Nephron (organoid): ENCODE results near the gene LIN54.
"Not testable (repeated sequence)": the region's sequence is repeated elsewhere in the genome, so short reads cannot be mapped to it uniquely, and the experiment has no call there.

Source experiments
- H3K27ac Mint-ChIP-seq, 3 experiments: 2 replicates each; pipeline ENCODE4 v1.8.0; 2020; ENCODE audit warnings: mixed read lengths in 3 of 3, mild to moderate bottlenecking in 2 of 3, moderate library complexity in 1 of 3
- H3K27me3 Mint-ChIP-seq: 2 replicates; pipeline ENCODE4 v1.8.0; 2021; ENCODE audit warnings: low read depth, mild to moderate bottlenecking, moderate library complexity, mixed read lengths
- H3K36me3 Mint-ChIP-seq: 2 replicates; pipeline ENCODE4 v1.8.0; 2020; ENCODE audit warnings: low read depth, mixed read lengths
- H3K4me1 Mint-ChIP-seq: 2 replicates; pipeline ENCODE4 v1.8.0; 2020; ENCODE audit warnings: mixed read lengths
- H3K4me3 Mint-ChIP-seq, 3 experiments: 2 replicates each; pipeline ENCODE4 v1.8.0; 2020; ENCODE audit warnings: mild to moderate bottlenecking in 3 of 3, mixed read lengths in 3 of 3, moderate library complexity in 2 of 3
- H3K9me3 Mint-ChIP-seq: 2 replicates; pipeline ENCODE4 v1.8.0; 2020; ENCODE audit warnings: mixed read lengths
- CTCF ChIP-seq, 3 experiments: fragments of 200-600 bp; sonication (generic); IDR thresholded peaks; one replicate each; pipeline ENCODE4 v1.5.0; 2021; ENCODE audit warnings: antibody characterized with exemption in 3 of 3; ENCODE audit not compliant: unreplicated experiment in 3 of 3

The LIN54 gene

GRCh38 chr4:83010522-83011318 lies at the start of gene LIN54:
Gene LIN54, minus strand, starts transcription at chr4:83010823. Its CDS starts 25,979 bp downstream, at chr4:82984844.
- H3K9me3 Mint-ChIP-seq, result no peaks in the 10 kb centered on the region
- peak within 1 kb of the TSS; percentile 90 to 96 (median 91) for H3K4me3 Mint-ChIP-seq
- H3K4me1 Mint-ChIP-seq, result peaks cover 37% of the 10 kb centered on the region
- H3K36me3 Mint-ChIP-seq, result no peaks in the 10 kb centered on the region
- H3K27ac Mint-ChIP-seq, result peak within 1 kb of the TSS; percentile 68 to 84 (median 83)
- H3K27me3 Mint-ChIP-seq, result no peaks in the 10 kb centered on the region
- TF ChIP-seq CTCF (IDR thresholded peaks at IDR 0.05; ENCODE audit: unreplicated experiment in 3 of 3), result no peak

- H3K27me3 Mint-ChIP-seq, result no peaks in the 10 kb centered on the region
- no peaks in the 10 kb centered on the region for H3K9me3 Mint-ChIP-seq
- H3K4me3 Mint-ChIP-seq, result no peak overlapping the region
- peaks cover 58% of the 10 kb centered on the region for H3K36me3 Mint-ChIP-seq
- no peaks in the 10 kb centered on the region for H3K4me1 Mint-ChIP-seq
- peak; percentile 6 to 39 (median 22) for TF ChIP-seq CTCF (IDR thresholded peaks at IDR 0.05; ENCODE audit: unreplicated experiment in 3 of 3)
- H3K27ac Mint-ChIP-seq, result no peak overlapping the region
These were observed 44.3 kb upstream of the LIN54 start for GRCh38 chr4:83054928-83055327.

- H3K36me3 Mint-ChIP-seq, result peaks cover 43% of the 10 kb centered on the region
- not testable (repeated sequence) for H3K27me3 Mint-ChIP-seq, H3K4me1 Mint-ChIP-seq, H3K27ac Mint-ChIP-seq, H3K9me3 Mint-ChIP-seq, H3K4me3 Mint-ChIP-seq
These were observed 38.2 kb upstream of the LIN54 start for GRCh38 chr4:83048781-83049180.

GRCh38 chr4:83046693-83047473 lies 36.3 kb upstream of the LIN54 start:
- Mint-ChIP-seq H3K9me3 (no peaks in the 10 kb centered on the region), H3K4me3 (no peak overlapping the region), H3K4me1 (no peaks in the 10 kb centered on the region), H3K36me3 (peaks cover 33% of the 10 kb centered on the region), H3K27ac (no peak overlapping the region), H3K27me3 (no peaks in the 10 kb centered on the region)
- no peak for TF ChIP-seq CTCF (IDR thresholded peaks at IDR 0.05; ENCODE audit: unreplicated experiment in 3 of 3)

GRCh38 chr4:83043801-83044407 lies 33.3 kb upstream of the LIN54 start:
- peaks cover 15% of the 10 kb centered on the region for H3K36me3 Mint-ChIP-seq
- no peaks in the 10 kb centered on the region for H3K4me1 Mint-ChIP-seq
- TF ChIP-seq CTCF (IDR thresholded peaks at IDR 0.05; ENCODE audit: unreplicated experiment in 3 of 3), result no peak
- H3K9me3 Mint-ChIP-seq, result no peaks in the 10 kb centered on the region
- no peak overlapping the region for H3K27ac Mint-ChIP-seq
- no peaks in the 10 kb centered on the region for H3K27me3 Mint-ChIP-seq
- no peak overlapping the region for H3K4me3 Mint-ChIP-seq

- H3K4me3 Mint-ChIP-seq, H3K27me3 Mint-ChIP-seq, H3K27ac Mint-ChIP-seq, H3K9me3 Mint-ChIP-seq, H3K4me1 Mint-ChIP-seq: not testable (repeated sequence)
- H3K36me3 Mint-ChIP-seq, result peaks cover 13% of the 10 kb centered on the region
These were observed 32.5 kb upstream of the LIN54 start for GRCh38 chr4:83043157-83043556.
